C4-2B (cell line): ENCODE measurements around the gene GNPTAB.
A peak's percentile ranks its signal among the peaks of the same experiment; 100 is the strongest.

ENCODE experiments used
- H3K27ac ChIP-seq: fragments of 450-650 bp; 2 replicates; pipeline ENCODE4 v1.5.1; 2017
- CTCF ChIP-seq: fragments of 450-650 bp; conservative IDR thresholded peaks from 2 replicates; pipeline ENCODE4 v1.5.1; 2017; ENCODE audit warnings: mild to moderate bottlenecking
- ZFX ChIP-seq: fragments of 450-650 bp; IDR thresholded peaks from 2 replicates; pipeline ENCODE4 v1.6.1; 2017

GNPTAB gene

GRCh38 chr12:101830367-101831325 is at the start of gene GNPTAB:
Gene GNPTAB, minus strand, starts transcription at chr12:101830959. Its CDS starts 284 bp downstream, at chr12:101830675.
- TF ChIP-seq CTCF: peak; percentile 98
- TF ChIP-seq ZFX: no peak
- peak within 1 kb of the TSS; percentile 84 for H3K27ac ChIP-seq

GRCh38 chr12:101878243-101878821 is 47.6 kb upstream of the GNPTAB start:
- no peak for TF ChIP-seq CTCF
- TF ChIP-seq ZFX: no peak
- H3K27ac ChIP-seq: peak overlapping the region; percentile 83

- H3K27ac ChIP-seq: peak overlapping the region; percentile 83
- TF ChIP-seq ZFX (no peak), CTCF (no peak)
Measured at GRCh38 chr12:101877806-101878242, 47.1 kb upstream of the GNPTAB start.

GRCh38 chr12:101876861-101877805 is 46.4 kb upstream of the GNPTAB start, which contains the start of gene DRAM1:
Gene DRAM1, plus strand, starts transcription at chr12:101877580. Its CDS starts 210 bp downstream, at chr12:101877790.
- H3K27ac ChIP-seq: peak within 1 kb of the TSS; percentile 83
- TF ChIP-seq CTCF (no peak; the same call in 1 of the 2 replicates), ZFX (peak; percentile 59; the same call in 1 of the 2 replicates)

- TF ChIP-seq ZFX (no peak), CTCF (no peak)
- H3K27ac ChIP-seq: peak overlapping the region; percentile 83
Measured at GRCh38 chr12:101876322-101876860, 45.6 kb upstream of the GNPTAB start.

GRCh38 chr12:101875162-101875561 is 44.4 kb upstream of the GNPTAB start:
- TF ChIP-seq CTCF (no peak), ZFX (no peak)

More at GRCh38 chr12:101875162-101875561, 44.4 kb upstream of the GNPTAB start:
- no peak overlapping the region for H3K27ac ChIP-seq
